Pancreas (tissue), 10 donors: ENCODE data around the gene MORN4. TPM values are rescaled to one million over a fixed set of nuclear protein-coding genes. Genes with fewer than 3 reads are reported as not detected.
A peak's percentile ranks its signal among the peaks of the same experiment; 100 is the strongest.

Experiments
- ATAC-seq, 4 donors: fragments of 200-7000 bp; cut with Tn5 transposase; one replicate each; pipeline versions ENCODE4 v1.8.0 to v1.9.1; 2020; ENCODE audit warnings: mild to moderate bottlenecking in 4 of 4, moderate library complexity in 4 of 4
- DNase-seq, 6 donors: peaks; one replicate each; pipeline ENCODE4 v3.0.0-alpha.2; 2020
- FAIRE-seq: peaks from 2 replicates; lab custom pipeline; 2012; peaks lifted over from hg19 to GRCh38; lab: Jason Lieb, UNC
- H3K27ac ChIP-seq, 4 donors: fragments of 200-600 bp; sonication (generic); 1 replicate in 3 of 4; 2 replicates in 1 of 4; pipeline versions ENCODE4 v1.5.0 to v1.8.0; 2020
- H3K27me3 ChIP-seq, 4 donors: fragments of 200-600 bp; one replicate each; pipeline ENCODE4 v1.8.0; 2021
- H3K36me3 ChIP-seq, 3 donors: fragments of 200-600 bp; sonication (generic) in 1 of 3; one replicate each; pipeline versions ENCODE4 v1.5.0 to v1.8.0; 2020 to 2021
- H3K4me1 ChIP-seq, 3 donors: fragments of 200-600 bp; one replicate each; pipeline ENCODE4 v1.8.0; 2021
- H3K4me3 ChIP-seq, 4 donors: fragments of 200-600 bp; sonication (generic) in 2 of 4; one replicate each; pipeline versions ENCODE4 v1.5.0 to v1.8.0; 2020 to 2021
- H3K9me3 ChIP-seq, 4 donors: fragments of 200-600 bp; one replicate each; pipeline ENCODE4 v1.8.0; 2021
- CTCF ChIP-seq, 4 donors: fragments of 200-600 bp; sonication (generic) in 3 of 4; IDR thresholded peaks; one replicate each; pipeline versions ENCODE4 v1.5.0 to v1.8.0; 2021; ENCODE audit warnings: antibody characterized with exemption in 4 of 4
- WGBS, 2 donors: extraction: QIAGEN DNeasy Blood & Tissue Kit; methylation state at CpG; one replicate each; pipeline ENCODE4 v1.1.7; 2013; 5-methylcytosine and 5-hydroxymethylcytosine counted together
- intact Hi-C, 3 donors: fragments of 100-400 bp; cut with DNase I; formaldehyde crosslinking; loops; one replicate each; pipeline versions ENCODE4 v1.11.1 to v1.14.2; 2022
- polyA plus RNA-seq, 2 donors: library from polyadenylated mRNA; stranded (reverse); fragments of 200-250 nt; gene quantifications; one replicate each; pipeline ENCODE4 v1.2.3, GENCODE V29; 2013
- total RNA-seq, 6 donors: library from RNA; stranded (reverse); fragmentation: NEBNext Ultra II Directional in 4 of 6; extraction: Animal tissue kit (Norgen Biotek cat#: 25700) in 4 of 6; gene quantifications; one replicate each; pipeline versions ENCODE4 v1.2.1 to v1.2.4, GENCODE V29; 2021 to 2023
- donor health status: healthy with polysubstance abuse.
- donor health status: DM: no; HTN: no; CAD: no; lungs with moderate emphysema.
- donor health status: DM: no; HTN: no; CAD: no.
- donor health status: control.
- donor health status: control.
- donor health status: Bipolar disorder and iron deficiency.
- donor health status: DM: yes; HTN: yes; CAD: no.
- donor health status: DM: no; HTN: no; CAD: no.
- donor health status: DM: no; HTN: no; CAD: no.
- donor health status: DM: yes; HTN: yes; CAD: no.

MORN4 gene
- total RNA-seq = 1 to 10 TPM; 3.3 to 6.4 (median 4.5) TPM
- polyA plus RNA-seq = 1 to 10 TPM; 4.8 to 8.9 TPM

- DNase-seq (peak; percentile 93 to 98 (median 94)), FAIRE-seq (no peak), ATAC-seq (peak; percentile 98 to 100 (median 100))
- no peaks in the 10 kb centered on the region for H3K36me3 ChIP-seq
- 0 to 1% methylated on average over 59 to 62 of the region's 62 CpGs for WGBS, 2 donors
- intact Hi-C loops = no loop called here
- H3K27ac ChIP-seq = peak within 1 kb of the TSS; percentile 19 to 60 (median 44)
- no peaks in the 10 kb centered on the region for H3K4me1 ChIP-seq
- peak within 1 kb of the TSS; percentile 74 to 83 (median 76) for H3K4me3 ChIP-seq
- H3K9me3 ChIP-seq = no peaks in the 10 kb centered on the region
- H3K27me3 ChIP-seq = no peaks in the 10 kb centered on the region
- TF ChIP-seq CTCF (IDR thresholded peaks at IDR 0.05) = no peak
These were observed at the start of gene MORN4 for GRCh38 chr10:97632949-97633884. TSS of gene MORN4 (minus strand) at chr10:97633500. CDS start at chr10:97619653, 13,847 bp downstream.

GRCh38 chr10:97682042-97682441 is 48.7 kb upstream of the MORN4 start:
- ATAC-seq (no peak), DNase-seq (no peak), FAIRE-seq (no peak)
- Histone ChIP-seq H3K36me3 (peaks cover 0 to 23% (median 0%) of the 10 kb centered on the region in 3 donors), H3K27me3 (no peaks in the 10 kb centered on the region), H3K9me3 (no peaks in the 10 kb centered on the region), H3K27ac (no peak overlapping the region), H3K4me3 (no peak overlapping the region), H3K4me1 (peaks cover 3 to 29% (median 15%) of the 10 kb centered on the region in 3 donors)
- WGBS, 2 donors = 75 to 77% methylated on average over 4 of the region's 4 CpGs
- no peak for TF ChIP-seq CTCF (IDR thresholded peaks at IDR 0.05)
- intact Hi-C loops = loop anchor here in 1 of 3 donors (10.0 kb wide), 1 partner anchor 53 kb away; the partner anchor contains the start of gene ZFYVE27

GRCh38 chr10:97679594-97679993 is 46.3 kb upstream of the MORN4 start:
- H3K4me1 ChIP-seq = peaks cover 3 to 13% (median 6%) of the 10 kb centered on the region in 3 donors
- H3K4me3 ChIP-seq = no peak overlapping the region
- intact Hi-C loops = loop anchor here in 1 of 3 donors (5.0 kb wide), 1 partner anchor 53 kb away; no protein-coding TSS in a partner anchor
- H3K9me3 ChIP-seq = no peaks in the 10 kb centered on the region
- ATAC-seq = no peak
- FAIRE-seq = no peak
- 90 to 94% methylated on average over 16 of the region's 16 CpGs for WGBS, 2 donors
- peaks cover 0 to 36% (median 0%) of the 10 kb centered on the region in 3 donors for H3K36me3 ChIP-seq
- TF ChIP-seq CTCF (IDR thresholded peaks at IDR 0.05) = no peak
- no peak for DNase-seq
- H3K27me3 ChIP-seq = no peaks in the 10 kb centered on the region
- H3K27ac ChIP-seq = no peak overlapping the region

GRCh38 chr10:97676770-97677581 is 43.7 kb upstream of the MORN4 start:
- peak; percentile 43 for FAIRE-seq
- no peak for DNase-seq
- no peaks in the 10 kb centered on the region for H3K9me3 ChIP-seq
- no peak overlapping the region for H3K4me3 ChIP-seq
- H3K36me3 ChIP-seq = peaks cover 0 to 47% (median 0%) of the 10 kb centered on the region in 3 donors
- H3K27me3 ChIP-seq = no peaks in the 10 kb centered on the region
- WGBS, 2 donors = 94 to 100% methylated on average over 2 of the region's 2 CpGs
- TF ChIP-seq CTCF (IDR thresholded peaks at IDR 0.05) = peak; percentile 70 to 88 (median 76)
- intact Hi-C loops = loop anchor here in 1 of 3 donors (5.0 kb wide), 1 partner anchor 55 kb away; no protein-coding TSS in a partner anchor
- H3K27ac ChIP-seq = no peak overlapping the region
- no peaks in the 10 kb centered on the region for H3K4me1 ChIP-seq
- peak; percentile 79 to 92 (median 87) for ATAC-seq
